Fibroblast of skin of abdomen (primary cell): Measurements from ENCODE around the gene DDOST. TPM values are rescaled to one million over a fixed set of nuclear protein-coding genes. Genes with fewer than 3 reads are reported as not detected.

Source experiments
- DNase-seq: peaks from one replicate; pipeline ENCODE4 v3.0.0-alpha.2; 2013
- polyA plus RNA-seq, 2 experiments: library from polyadenylated mRNA; unstranded; fragments of 120-200 nt; gene quantifications; one replicate each; pipeline ENCODE4 v1.2.1, GENCODE V29; 2013; ENCODE audit not compliant: insufficient read length in 2 of 2

DDOST gene
- polyA plus RNA-seq (2013, experiment 1 of 2; ENCODE audit: insufficient read length): 374 TPM
- 389 TPM for polyA plus RNA-seq (2013, experiment 2 of 2; ENCODE audit: insufficient read length)

DNA sequence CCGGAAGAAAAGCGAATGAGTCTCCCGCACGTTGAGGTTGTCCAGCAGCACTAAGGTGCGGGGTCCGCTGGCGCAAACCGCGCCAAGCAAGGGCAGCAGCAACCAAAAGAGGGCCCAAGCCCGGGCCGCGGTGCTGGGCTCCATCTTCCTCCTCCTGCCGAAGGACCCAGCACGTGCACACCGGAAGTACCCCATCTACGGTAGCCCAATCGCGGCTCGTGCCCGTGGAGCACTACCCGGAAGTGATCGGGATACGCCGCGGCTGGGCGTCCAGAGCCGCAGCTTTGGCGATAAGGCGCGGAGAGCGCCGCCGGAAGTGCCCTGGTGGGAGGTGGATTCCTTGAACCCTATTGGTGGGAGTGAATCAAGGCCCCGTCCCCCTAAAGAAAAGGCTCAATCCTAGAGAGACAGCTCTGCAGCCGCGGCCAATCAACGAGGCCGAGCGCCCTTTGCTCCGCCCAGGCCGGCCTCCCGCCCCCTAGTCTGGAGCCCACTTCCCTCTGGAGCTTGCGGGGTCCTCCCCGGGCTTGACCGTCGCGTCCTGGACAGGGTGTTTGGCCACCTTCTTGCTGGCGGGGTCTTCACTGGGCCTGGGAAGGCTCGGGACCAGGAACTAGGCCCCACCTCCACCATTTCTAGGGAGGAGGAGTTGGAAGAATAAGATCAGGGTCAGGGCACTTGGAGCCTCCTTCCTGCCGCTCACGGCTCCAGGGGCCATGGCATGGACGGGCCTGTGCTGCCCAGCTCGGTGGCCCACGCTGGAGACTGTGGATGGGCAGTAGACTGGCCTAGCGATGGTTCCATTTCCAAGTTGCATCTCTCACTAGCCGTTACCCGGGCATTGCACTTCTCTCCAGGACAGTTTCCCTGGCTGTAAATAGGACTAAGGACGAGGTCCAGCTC lies at the start of gene DDOST:
TSS of gene DDOST (minus strand) at position 163 of the 903 bp plus-strand sequence. CDS start at position 144, 19 bp downstream.
- peak; percentile 98 for DNase-seq

DNA sequence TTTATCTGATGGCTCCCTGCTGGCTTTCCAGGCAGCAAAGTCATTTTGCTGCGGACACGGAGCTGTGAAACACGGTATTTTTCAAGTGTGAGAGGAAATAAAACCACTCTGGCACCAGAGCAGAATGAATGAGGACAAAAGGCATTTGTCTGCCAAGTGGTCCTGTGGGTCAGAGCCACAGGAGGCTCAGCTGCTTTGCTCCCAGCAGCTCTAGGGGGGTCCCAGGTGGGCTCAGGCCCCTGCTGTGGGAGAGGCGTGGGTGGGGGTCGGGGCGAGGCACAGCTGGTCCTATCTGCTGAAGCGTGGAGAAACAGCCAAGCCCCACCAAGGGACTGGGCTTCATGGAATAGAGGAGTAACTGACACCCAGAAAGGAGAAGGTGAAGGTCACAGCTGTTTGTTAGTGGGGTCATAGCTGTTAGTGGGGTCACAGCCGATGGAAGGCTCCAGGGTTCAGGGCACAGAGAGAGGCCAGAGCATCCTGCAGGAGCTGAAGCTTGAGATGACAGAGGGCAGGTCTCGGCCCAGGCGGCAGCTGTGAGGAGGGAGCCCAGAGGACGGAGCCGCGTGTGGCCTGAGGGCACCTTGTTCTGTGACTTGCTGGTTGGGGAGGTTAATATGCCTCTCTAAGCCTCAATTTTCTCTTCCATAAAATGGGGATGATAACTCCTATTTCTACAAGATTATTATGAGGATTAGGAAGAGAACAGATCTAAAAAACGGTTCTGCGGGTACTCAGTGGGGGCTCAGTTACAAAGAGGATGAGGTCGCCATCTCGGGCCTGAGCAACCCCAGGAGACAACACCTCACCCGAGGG lies 49.5 kb upstream of the DDOST start:
- DNase-seq: no peak

- DNase-seq: no peak
Measured at GRCh38 chr1:20709868-20710267, 48.7 kb upstream of the DDOST start.

DNA sequence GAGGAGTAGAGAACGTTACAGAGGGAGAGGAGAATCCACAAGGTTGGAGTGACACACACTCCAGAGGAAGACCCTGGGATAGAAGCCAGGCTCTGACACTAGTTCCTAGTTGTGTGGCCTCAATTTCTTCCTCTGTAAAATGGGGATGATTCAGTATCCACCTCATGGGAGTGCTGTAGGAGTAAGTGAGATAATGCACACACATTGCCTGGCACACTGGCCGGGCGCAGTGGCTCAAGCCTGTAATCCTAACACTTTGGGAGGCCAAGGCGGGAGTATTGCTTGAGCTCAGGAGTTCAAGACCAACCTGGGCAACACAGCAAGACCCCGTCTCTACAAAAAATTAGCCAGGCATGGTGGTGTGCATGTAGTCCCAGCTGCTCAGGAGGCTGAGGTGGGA lies 47.7 kb upstream of the DDOST start:
- DNase-seq: no peak

DNA sequence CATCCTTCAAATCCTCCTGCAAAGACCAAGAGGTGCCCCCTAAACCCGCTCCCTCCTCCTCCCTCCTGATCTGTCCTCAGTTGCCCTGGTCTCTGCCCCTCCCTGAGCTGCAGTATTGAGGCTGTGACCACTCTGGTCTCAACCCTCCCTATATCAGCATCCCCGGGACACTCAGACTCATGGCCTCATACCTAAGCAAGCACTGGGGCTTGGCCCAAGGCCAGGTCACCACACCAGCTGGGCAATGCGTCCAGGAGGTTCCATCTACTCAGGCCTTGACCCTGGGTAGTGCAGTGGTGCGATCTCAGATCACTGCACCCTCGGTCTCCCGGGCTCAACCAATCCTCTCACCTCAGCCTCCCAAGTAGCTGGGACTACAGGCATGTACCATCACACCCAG lies 46.9 kb upstream of the DDOST start:
- DNase-seq: no peak

DNA sequence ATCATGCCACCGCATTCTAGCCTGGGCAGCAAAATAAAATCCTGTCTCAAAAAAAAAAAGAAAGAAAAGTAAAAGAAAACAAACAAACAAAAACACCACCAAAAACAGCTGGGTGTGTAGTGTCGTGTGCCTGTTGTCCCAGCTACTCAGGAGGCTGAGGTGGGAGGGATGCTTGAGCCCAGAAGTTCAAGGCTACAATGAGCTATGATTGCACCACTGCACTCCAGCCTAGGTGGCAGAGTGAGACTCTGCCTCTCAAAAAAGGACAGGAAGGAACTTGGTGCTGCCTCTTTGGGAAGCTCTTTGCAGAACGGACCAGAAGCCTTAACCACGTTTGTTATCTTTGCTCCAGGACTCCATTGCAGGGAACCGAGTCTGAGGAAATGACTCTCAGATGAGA lies 45.7 kb upstream of the DDOST start:
- DNase-seq: no peak

GRCh38 chr1:20705203-20705755 lies 44.1 kb upstream of the DDOST start:
- peak; percentile 56 for DNase-seq

GRCh38 chr1:20704390-20705202 lies 43.4 kb upstream of the DDOST start:
- no peak for DNase-seq

- no peak for DNase-seq
Measured at GRCh38 chr1:20703124-20703756, 42.1 kb upstream of the DDOST start.

GRCh38 chr1:20702416-20702815 lies 41.2 kb upstream of the DDOST start:
- no peak for DNase-seq

DNA sequence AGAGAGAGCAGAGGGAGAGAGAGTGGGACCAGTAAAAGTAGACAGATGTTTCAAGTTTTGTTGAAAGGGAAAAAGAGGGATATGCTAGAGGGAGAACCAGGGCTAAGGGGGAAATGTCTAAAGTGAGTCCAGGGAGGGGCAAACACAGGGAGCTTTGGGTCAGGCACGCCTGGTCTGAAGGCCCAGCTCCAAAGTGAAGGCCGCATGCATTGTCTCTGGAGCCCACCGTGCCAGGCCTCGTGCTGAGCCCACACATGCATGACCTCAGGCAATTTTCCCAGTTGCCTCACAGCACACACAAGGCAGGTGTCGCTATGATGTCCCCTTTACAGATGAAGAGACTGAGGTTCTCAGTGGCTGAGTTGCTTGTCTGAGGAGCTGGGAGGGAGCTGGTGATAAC lies 40.7 kb upstream of the DDOST start:
- no peak for DNase-seq

- no peak for DNase-seq
Measured at GRCh38 chr1:20701446-20701845, 40.3 kb upstream of the DDOST start.

- DNase-seq: no peak
Measured at GRCh38 chr1:20700636-20701215, 39.6 kb upstream of the DDOST start.

DNA sequence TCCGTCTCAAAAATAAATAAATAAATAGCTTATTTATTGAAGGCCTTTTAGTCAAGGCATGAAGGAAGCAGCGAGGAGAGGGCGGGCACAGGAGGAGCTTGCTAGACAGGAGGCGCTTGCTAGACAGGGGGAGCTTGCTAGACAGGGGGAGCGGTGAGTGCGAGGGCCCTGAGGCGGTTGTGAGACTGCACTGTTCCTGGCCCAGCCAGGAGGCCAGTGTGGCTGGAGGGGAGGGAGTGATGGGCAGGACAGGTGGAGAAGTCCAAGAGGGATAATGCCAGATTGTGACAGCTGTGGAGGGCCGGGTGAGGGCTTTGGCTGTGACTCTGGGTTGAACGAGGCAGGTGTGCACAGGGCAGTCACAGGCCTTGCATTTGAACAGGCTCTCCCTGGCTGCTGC lies 38.4 kb upstream of the DDOST start:
- no peak for DNase-seq

DNA sequence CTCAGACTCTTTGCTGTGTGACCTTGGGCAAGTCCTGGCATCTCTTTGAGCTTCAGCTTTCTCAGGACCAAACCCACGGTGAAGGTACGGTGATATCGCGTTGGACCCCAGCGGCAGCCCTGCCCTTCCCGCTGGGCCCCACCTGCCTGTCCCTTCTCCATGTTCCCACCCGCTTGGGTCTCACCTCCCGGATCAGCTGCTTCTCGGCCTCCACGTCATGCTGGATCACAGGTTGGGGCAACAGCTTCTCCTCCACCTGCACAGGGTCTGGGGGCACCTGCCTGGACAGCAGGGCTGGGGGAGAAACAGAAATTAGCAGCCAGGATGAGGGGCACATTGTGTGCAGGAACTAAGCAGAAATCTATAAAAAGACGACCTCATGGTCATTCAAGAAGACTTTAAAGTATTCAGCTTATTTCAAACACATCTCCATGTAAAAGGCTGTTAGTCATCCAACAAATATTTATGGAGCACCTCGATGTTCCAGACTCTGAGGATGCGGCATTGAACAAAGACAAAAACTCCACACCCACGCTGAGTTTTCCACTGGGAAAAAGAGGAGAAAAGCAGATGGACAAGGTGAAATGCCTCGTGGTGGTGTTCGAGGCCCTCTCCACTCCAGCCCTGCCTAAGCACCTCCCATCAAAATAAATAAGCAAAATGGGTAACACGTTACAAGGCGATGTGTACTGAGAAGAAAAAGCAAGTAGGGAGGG lies 37.2 kb upstream of the DDOST start:
- peak; percentile 83 for DNase-seq

DNA sequence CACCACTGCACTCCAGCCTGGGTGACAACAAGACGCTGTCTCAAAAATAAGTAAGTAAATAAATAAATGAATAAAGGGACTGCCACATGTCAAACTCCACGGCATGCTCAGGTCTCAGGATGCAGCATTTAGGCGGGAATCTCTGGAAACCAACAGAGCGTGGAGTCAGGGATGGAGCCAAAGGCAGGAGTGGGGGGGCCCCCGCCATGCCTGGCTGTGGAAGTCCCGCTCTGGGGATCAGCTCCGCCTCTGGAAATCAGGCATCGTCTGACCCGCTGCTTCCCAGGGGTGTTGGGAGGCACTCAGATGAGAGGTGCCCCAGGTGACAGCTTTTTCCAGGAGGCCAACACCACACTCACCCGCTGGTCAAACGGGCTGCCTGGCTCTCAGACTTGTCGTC lies 36.4 kb upstream of the DDOST start:
- no peak for DNase-seq

GRCh38 chr1:20696397-20697333 lies 35.5 kb upstream of the DDOST start:
- DNase-seq: peak; percentile 95

DNA sequence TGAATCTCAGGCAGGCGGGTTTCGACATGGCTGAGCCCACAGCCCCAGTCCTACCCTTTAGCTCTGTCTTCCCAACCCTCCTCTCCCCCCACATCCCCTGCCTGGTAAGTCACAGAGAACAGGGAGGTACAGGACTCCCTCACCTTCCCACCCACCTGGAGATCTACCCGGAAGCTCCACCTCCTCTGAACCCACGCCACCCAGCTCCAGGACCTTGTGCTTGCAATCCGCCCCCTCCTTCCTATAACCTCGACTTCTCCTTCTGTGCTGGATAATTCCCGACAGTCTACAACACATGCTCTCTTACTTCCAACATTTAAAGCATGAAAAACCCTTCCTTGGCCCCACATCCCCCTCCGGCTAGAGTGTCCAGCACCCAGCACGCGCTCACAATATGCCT lies 34.3 kb upstream of the DDOST start:
- DNase-seq: no peak

GRCh38 chr1:20693623-20694022 lies 32.5 kb upstream of the DDOST start:
- DNase-seq: no peak

- no peak for DNase-seq
Measured at GRCh38 chr1:20691872-20692271, 30.7 kb upstream of the DDOST start.
